BJ (cell line): ENCODE results near the gene CFAP46. TPM values are rescaled to one million over a fixed set of nuclear protein-coding genes. Genes with fewer than 3 reads are reported as not detected.

Source experiments
- CTCF ChIA-PET: fragments of 350-600 bp; formaldehyde crosslinking; extraction: SDS; loops from one replicate; lab custom pipeline; 2021; ENCODE audit warnings: antibody characterized with exemption, inconsistent platforms; lab: Yijun Ruan, JAX
- POLR2A ChIA-PET: fragments of 300-600 bp; sonication (Branson Sonifier 250); formaldehyde crosslinking; extraction: SDS; loops from one replicate; lab custom pipeline; 2021; ENCODE audit warnings: antibody characterized with exemption; lab: Charles Lee
- DNase-seq: peaks from one replicate; pipeline ENCODE4 v3.0.0-alpha.2; 2011; ENCODE audit warnings: low read depth
- H3K27me3 ChIP-seq: 2 replicates; pipeline ENCODE4 v1.6.0; 2011; ENCODE audit warnings: low read length; ENCODE audit not compliant: control insufficient read depth, insufficient read depth
- H3K36me3 ChIP-seq: 2 replicates; pipeline ENCODE4 v1.5.1; 2011; ENCODE audit warnings: low read length; ENCODE audit not compliant: control insufficient read depth, insufficient read depth
- H3K4me3 ChIP-seq: 2 replicates; pipeline ENCODE4 v1.5.1; 2011; ENCODE audit warnings: low read depth, mild to moderate bottlenecking, control low read depth, low read length
- CTCF ChIP-seq: IDR thresholded peaks from 2 replicates; pipeline ENCODE4 v1.5.1; 2011; ENCODE audit warnings: low read depth, mild to moderate bottlenecking, control low read depth, inconsistent platforms, low read length, moderate library complexity; ENCODE audit not compliant: insufficient read depth
- polyA plus RNA-seq: library from polyadenylated mRNA; depleted of rRNA; stranded (reverse); fragments of >200 nt; gene quantifications from 2 replicates; pipeline ENCODE4 v1.2.3, GENCODE V29; 2011

The CFAP46 gene
- polyA plus RNA-seq, 1 experiment = 1.8 TPM

- no peaks in the 10 kb centered on the region for H3K27me3 ChIP-seq
- DNase-seq = no peak
- TF ChIP-seq CTCF = no peak
- ChIA-PET CTCF (no interaction called here), POLR2A (no interaction called here)
- no peak overlapping the region for H3K4me3 ChIP-seq
- H3K36me3 ChIP-seq = no peaks in the 10 kb centered on the region
Measured at GRCh38 chr10:132813560-132814468, 128.6 kb downstream of the CFAP46 start.

- ChIA-PET CTCF (interaction anchor here (0.7 kb wide), 1 partner anchor 111 kb away, joined by 3 read pairs; no protein-coding TSS in a partner anchor), POLR2A (no interaction called here)
- no peaks in the 10 kb centered on the region for H3K36me3 ChIP-seq
- DNase-seq = no peak
- H3K27me3 ChIP-seq = no peaks in the 10 kb centered on the region
- no peak overlapping the region for H3K4me3 ChIP-seq
- TF ChIP-seq CTCF = no peak
Measured at GRCh38 chr10:132813001-132813401, 129.4 kb downstream of the CFAP46 start.

GRCh38 chr10:132812520-132812919 lies 129.8 kb downstream of the CFAP46 start:
- no peak overlapping the region for H3K4me3 ChIP-seq
- no peaks in the 10 kb centered on the region for H3K36me3 ChIP-seq
- no peak for DNase-seq
- H3K27me3 ChIP-seq = no peaks in the 10 kb centered on the region
- no peak for TF ChIP-seq CTCF
- CTCF ChIA-PET = interaction anchor here (0.7 kb wide), 1 partner anchor 111 kb away, joined by 3 read pairs; no protein-coding TSS in a partner anchor
- POLR2A ChIA-PET = no interaction called here

GRCh38 chr10:132811891-132812481 lies 130.4 kb downstream of the CFAP46 start:
- CTCF ChIA-PET = no interaction called here

More at GRCh38 chr10:132811891-132812481, 130.4 kb downstream of the CFAP46 start:
- no peaks in the 10 kb centered on the region for H3K36me3 ChIP-seq
- TF ChIP-seq CTCF = no peak
- no peaks in the 10 kb centered on the region for H3K27me3 ChIP-seq
- POLR2A ChIA-PET = no interaction called here
- no peak for DNase-seq
- H3K4me3 ChIP-seq = no peak overlapping the region
